Measurements from ENCODE around the gene OLIG2. TPM values are rescaled to one million over a fixed set of nuclear protein-coding genes. Genes with fewer than 3 reads are reported as not detected.

Gene OLIG2
- total RNA-seq, 1 donor from 2014 or later: 0.56 TPM

DNA sequence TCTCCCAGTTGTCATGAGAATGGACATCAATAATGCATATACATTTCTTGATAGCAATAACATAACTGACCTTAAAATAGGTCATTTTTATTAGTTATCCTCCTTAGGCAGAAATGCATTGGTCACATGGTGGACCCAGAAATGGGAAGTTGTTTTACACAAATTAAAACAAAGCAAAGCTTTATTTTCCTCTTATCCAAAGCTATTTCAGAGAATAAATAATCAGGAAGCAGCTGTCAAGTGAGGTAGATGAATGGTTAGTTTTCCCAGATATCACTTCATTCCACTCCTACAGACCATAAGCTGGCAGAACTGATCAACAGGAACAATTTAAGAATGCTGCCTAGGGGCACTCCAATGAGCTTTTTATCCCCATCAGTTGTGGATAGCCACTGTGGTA is 28.2 kb downstream of the OLIG2 start:
- Mint-ChIP-seq H3K27me3 (ENCODE audit: unreplicated experiment) (peaks cover 34% of the 10 kb centered on the region), H3K4me1 (ENCODE audit: unreplicated experiment) (no peaks in the 10 kb centered on the region), H3K4me3 (ENCODE audit: unreplicated experiment) (no peak overlapping the region), H3K27ac (ENCODE audit: unreplicated experiment) (no peak overlapping the region), H3K36me3 (ENCODE audit: unreplicated experiment) (no peaks in the 10 kb centered on the region), H3K9me3 (ENCODE audit: unreplicated experiment) (no peaks in the 10 kb centered on the region)
- TF ChIP-seq, protein P1, sequence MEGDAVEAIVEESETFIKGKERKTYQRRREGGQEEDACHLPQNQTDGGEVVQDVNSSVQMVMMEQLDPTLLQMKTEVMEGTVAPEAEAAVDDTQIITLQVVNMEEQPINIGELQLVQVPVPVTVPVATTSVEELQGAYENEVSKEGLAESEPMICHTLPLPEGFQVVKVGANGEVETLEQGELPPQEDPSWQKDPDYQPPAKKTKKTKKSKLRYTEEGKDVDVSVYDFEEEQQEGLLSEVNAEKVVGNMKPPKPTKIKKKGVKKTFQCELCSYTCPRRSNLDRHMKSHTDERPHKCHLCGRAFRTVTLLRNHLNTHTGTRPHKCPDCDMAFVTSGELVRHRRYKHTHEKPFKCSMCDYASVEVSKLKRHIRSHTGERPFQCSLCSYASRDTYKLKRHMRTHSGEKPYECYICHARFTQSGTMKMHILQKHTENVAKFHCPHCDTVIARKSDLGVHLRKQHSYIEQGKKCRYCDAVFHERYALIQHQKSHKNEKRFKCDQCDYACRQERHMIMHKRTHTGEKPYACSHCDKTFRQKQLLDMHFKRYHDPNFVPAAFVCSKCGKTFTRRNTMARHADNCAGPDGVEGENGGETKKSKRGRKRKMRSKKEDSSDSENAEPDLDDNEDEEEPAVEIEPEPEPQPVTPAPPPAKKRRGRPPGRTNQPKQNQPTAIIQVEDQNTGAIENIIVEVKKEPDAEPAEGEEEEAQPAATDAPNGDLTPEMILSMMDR (IDR thresholded peaks at IDR 0.05): no peak
- DNase-seq (ENCODE audit: extremely low spot score, unreplicated experiment): no peak

DNA sequence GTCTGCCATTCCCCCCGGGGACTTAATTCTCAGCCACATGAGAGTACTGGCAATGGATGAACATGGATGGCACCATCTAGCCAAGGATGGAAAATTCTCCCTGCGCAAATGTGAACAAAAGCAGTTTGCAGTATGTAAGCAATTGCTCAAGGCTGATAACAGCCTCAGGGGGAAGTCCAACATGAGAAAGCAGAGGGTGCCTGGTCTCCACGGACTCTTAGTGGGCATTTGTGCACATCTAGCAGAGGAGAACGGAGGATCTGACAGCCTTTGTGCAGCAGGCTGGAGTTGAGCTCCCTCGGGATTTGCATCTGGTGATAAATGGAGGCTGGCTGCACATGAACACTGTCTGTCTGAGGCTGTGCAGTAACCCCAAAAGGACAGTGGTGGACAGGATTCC is 30.3 kb downstream of the OLIG2 start:
- TF ChIP-seq, protein P1 (IDR thresholded peaks at IDR 0.05): no peak
- Mint-ChIP-seq H3K36me3 (ENCODE audit: unreplicated experiment) (no peaks in the 10 kb centered on the region), H3K9me3 (ENCODE audit: unreplicated experiment) (no peaks in the 10 kb centered on the region), H3K4me1 (ENCODE audit: unreplicated experiment) (no peaks in the 10 kb centered on the region), H3K27me3 (ENCODE audit: unreplicated experiment) (peaks cover 54% of the 10 kb centered on the region), H3K27ac (ENCODE audit: unreplicated experiment) (no peak overlapping the region), H3K4me3 (ENCODE audit: unreplicated experiment) (no peak overlapping the region)
- DNase-seq (ENCODE audit: extremely low spot score, unreplicated experiment): no peak

GRCh38 chr21:33057385-33057940 is 31.7 kb downstream of the OLIG2 start:
- DNase-seq (ENCODE audit: extremely low spot score, unreplicated experiment): no peak
- Mint-ChIP-seq H3K4me3 (ENCODE audit: unreplicated experiment) (no peak overlapping the region), H3K36me3 (ENCODE audit: unreplicated experiment) (no peaks in the 10 kb centered on the region), H3K27ac (ENCODE audit: unreplicated experiment) (no peak overlapping the region), H3K9me3 (ENCODE audit: unreplicated experiment) (no peaks in the 10 kb centered on the region), H3K4me1 (ENCODE audit: unreplicated experiment) (no peaks in the 10 kb centered on the region), H3K27me3 (ENCODE audit: unreplicated experiment) (peaks cover 54% of the 10 kb centered on the region)
- TF ChIP-seq, protein P1 (IDR thresholded peaks at IDR 0.05): no peak

GRCh38 chr21:33058527-33058926 is 32.8 kb downstream of the OLIG2 start:
- TF ChIP-seq, protein P1 (IDR thresholded peaks at IDR 0.05): no peak
- no peak overlapping the region for H3K27ac Mint-ChIP-seq (ENCODE audit: unreplicated experiment)
- H3K27me3 Mint-ChIP-seq (ENCODE audit: unreplicated experiment): peaks cover 60% of the 10 kb centered on the region
- H3K4me1 Mint-ChIP-seq (ENCODE audit: unreplicated experiment): no peaks in the 10 kb centered on the region
- no peak overlapping the region for H3K4me3 Mint-ChIP-seq (ENCODE audit: unreplicated experiment)
- no peaks in the 10 kb centered on the region for H3K36me3 Mint-ChIP-seq (ENCODE audit: unreplicated experiment)
- no peaks in the 10 kb centered on the region for H3K9me3 Mint-ChIP-seq (ENCODE audit: unreplicated experiment)
- DNase-seq (ENCODE audit: extremely low spot score, unreplicated experiment): no peak

DNA sequence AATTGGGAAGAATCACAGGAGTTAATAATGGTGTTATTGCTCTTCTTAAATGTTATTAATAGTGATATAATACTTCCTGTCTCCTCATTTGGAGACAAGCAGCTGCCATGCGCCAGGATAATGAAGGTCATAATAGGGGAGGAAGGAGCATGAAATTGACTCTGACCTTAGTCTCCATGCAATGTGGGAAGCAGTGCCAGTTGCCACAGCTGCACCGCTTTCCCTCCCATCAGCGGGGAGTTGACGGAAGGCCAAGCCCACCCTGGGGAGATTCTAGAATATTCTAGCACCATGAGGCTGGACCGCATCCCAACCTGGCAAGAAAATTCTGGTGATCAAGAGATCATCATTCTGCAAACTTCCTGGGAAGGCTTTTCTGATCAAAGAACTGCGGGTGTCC is 33.2 kb downstream of the OLIG2 start:
- TF ChIP-seq, protein P1 (IDR thresholded peaks at IDR 0.05): no peak
- Mint-ChIP-seq H3K27me3 (ENCODE audit: unreplicated experiment) (peaks cover 61% of the 10 kb centered on the region), H3K9me3 (ENCODE audit: unreplicated experiment) (no peaks in the 10 kb centered on the region), H3K4me1 (ENCODE audit: unreplicated experiment) (no peaks in the 10 kb centered on the region), H3K36me3 (ENCODE audit: unreplicated experiment) (no peaks in the 10 kb centered on the region), H3K4me3 (ENCODE audit: unreplicated experiment) (no peak overlapping the region), H3K27ac (ENCODE audit: unreplicated experiment) (no peak overlapping the region)
- DNase-seq (ENCODE audit: extremely low spot score, unreplicated experiment): no peak
